SJSA1 (cell line): Measurements from ENCODE around the gene PDE8B. TPM values are rescaled to one million over a fixed set of nuclear protein-coding genes. Genes with fewer than 3 reads are reported as not detected.

Experiments
- DNase-seq, 2 experiments: peaks; one replicate each; pipeline ENCODE4 v3.0.0-alpha.2; 2015 to 2020; ENCODE audit warnings: low spot score in 2 of 2, low read depth in 1 of 2
- H3K27ac ChIP-seq: fragments of 250-450 bp; sonication (Bioruptor Pico); 2 replicates; pipeline ENCODE4 v1.5.1; 2020; ENCODE audit warnings: mild to moderate bottlenecking, moderate library complexity
- H3K27me3 ChIP-seq: fragments of 250-450 bp; sonication (Bioruptor Pico); replicated peaks from 2 replicates; pipeline ENCODE4 v1.5.1; 2020; ENCODE audit warnings: mild to moderate bottlenecking, moderate library complexity
- H3K36me3 ChIP-seq: fragments of 250-450 bp; sonication (Bioruptor Pico); 2 replicates; pipeline ENCODE4 v1.5.1; 2020; ENCODE audit warnings: mild to moderate bottlenecking
- H3K4me1 ChIP-seq: fragments of 250-450 bp; sonication (Bioruptor Pico); replicated peaks from 2 replicates; pipeline ENCODE4 v1.6.1; 2021; ENCODE audit warnings: mild to moderate bottlenecking
- H3K4me3 ChIP-seq: fragments of 250-450 bp; sonication (Bioruptor Pico); 2 replicates; pipeline ENCODE4 v1.5.1; 2020; ENCODE audit warnings: mild to moderate bottlenecking
- H3K9me3 ChIP-seq: fragments of 250-450 bp; sonication (Bioruptor Pico); replicated peaks from 2 replicates; pipeline ENCODE4 v1.5.1; 2020; ENCODE audit warnings: mild to moderate bottlenecking
- total RNA-seq: library from RNA; depleted of rRNA; stranded (reverse); fragments of >200 nt; shearing (Covaris generic); gene quantifications from 2 replicates; pipeline ENCODE4 v1.2.3, GENCODE V29; 2014

PDE8B gene
- total RNA-seq, 1 experiment from 2014 or later, result not detected

- no peak for DNase-seq
- Histone ChIP-seq H3K4me3 (no peak overlapping the region), H3K27ac (no peak overlapping the region), H3K4me1 (peaks cover 11% of the 10 kb centered on the region), H3K9me3 (no peaks in the 10 kb centered on the region), H3K36me3 (no peaks in the 10 kb centered on the region), H3K27me3 (peaks cover 54% of the 10 kb centered on the region)
Measured at GRCh38 chr5:77208507-77209163, 1.8 kb upstream of the PDE8B start.

- H3K27ac ChIP-seq, result no peak overlapping the region
- peaks cover 11% of the 10 kb centered on the region for H3K4me1 ChIP-seq
- no peak overlapping the region for H3K4me3 ChIP-seq
- DNase-seq, result no peak
- H3K9me3 ChIP-seq, result no peaks in the 10 kb centered on the region; the same call in 1 of the 2 replicates
- no peaks in the 10 kb centered on the region for H3K36me3 ChIP-seq
- H3K27me3 ChIP-seq, result peaks cover 59% of the 10 kb centered on the region
Measured at GRCh38 chr5:77209495-77210090, 887 bp upstream of the PDE8B start.

DNA sequence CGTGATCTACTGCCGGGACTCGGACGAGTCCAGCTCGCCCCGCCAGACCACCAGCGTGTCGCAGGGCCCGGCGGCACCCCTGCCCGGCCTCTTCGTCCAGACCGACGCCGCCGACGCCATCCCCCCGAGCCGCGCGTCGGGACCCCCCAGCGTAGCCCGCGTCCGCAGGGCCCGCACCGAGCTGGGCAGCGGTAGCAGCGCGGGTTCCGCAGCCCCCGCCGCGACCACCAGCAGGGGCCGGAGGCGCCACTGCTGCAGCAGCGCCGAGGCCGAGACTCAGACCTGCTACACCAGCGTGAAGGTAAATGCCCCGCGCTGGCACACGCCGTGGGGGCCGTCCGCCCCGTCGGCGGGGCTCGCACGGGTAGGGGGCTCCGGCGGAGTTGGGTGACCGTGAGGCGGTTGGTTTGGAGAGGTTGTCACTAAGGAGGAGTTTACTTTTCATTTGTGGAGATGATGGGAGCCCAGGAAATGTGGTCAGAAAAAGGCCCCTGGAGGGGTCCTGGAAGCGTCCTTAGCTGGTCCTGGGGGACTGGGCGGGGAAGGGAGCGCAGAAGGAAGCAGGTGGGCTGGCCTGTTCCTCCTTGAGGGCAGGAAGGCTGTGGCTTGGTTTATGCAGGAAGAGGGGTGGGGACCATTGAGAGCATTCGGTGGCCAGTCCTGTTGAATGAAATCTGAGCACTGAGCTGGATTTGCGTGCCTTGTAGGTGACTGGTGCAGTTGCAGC lies 647 bp downstream of the PDE8B start:
- DNase-seq, result no peak
- Histone ChIP-seq H3K4me3 (peak overlapping the region; percentile 39), H3K27me3 (peaks cover 59% of the 10 kb centered on the region)

GRCh38 chr5:77211691-77212047 lies 1.2 kb downstream of the PDE8B start:
- Histone ChIP-seq H3K27ac (no peak overlapping the region), H3K4me1 (peaks cover 11% of the 10 kb centered on the region), H3K36me3 (no peaks in the 10 kb centered on the region), H3K4me3 (no peak overlapping the region), H3K9me3 (no peaks in the 10 kb centered on the region; the same call in 1 of the 2 replicates), H3K27me3 (peaks cover 59% of the 10 kb centered on the region)
- no peak for DNase-seq

More for the DNA sequence above, 647 bp downstream of the PDE8B start:
- Histone ChIP-seq H3K4me1 (peaks cover 11% of the 10 kb centered on the region), H3K27ac (no peak overlapping the region), H3K9me3 (no peaks in the 10 kb centered on the region; the same call in 1 of the 2 replicates), H3K36me3 (no peaks in the 10 kb centered on the region)

GRCh38 chr5:77213601-77214000 lies 3.1 kb downstream of the PDE8B start:
- Histone ChIP-seq H3K27ac (no peak overlapping the region), H3K27me3 (peaks cover 49% of the 10 kb centered on the region), H3K36me3 (no peaks in the 10 kb centered on the region), H3K4me1 (peaks cover 11% of the 10 kb centered on the region), H3K9me3 (no peaks in the 10 kb centered on the region; the same call in 1 of the 2 replicates), H3K4me3 (no peak overlapping the region)
- DNase-seq, result no peak

GRCh38 chr5:77214151-77214550 lies 3.7 kb downstream of the PDE8B start:
- Histone ChIP-seq H3K4me1 (peaks cover 11% of the 10 kb centered on the region), H3K9me3 (no peaks in the 10 kb centered on the region; the same call in 1 of the 2 replicates), H3K4me3 (no peak overlapping the region), H3K27me3 (peaks cover 45% of the 10 kb centered on the region), H3K36me3 (no peaks in the 10 kb centered on the region), H3K27ac (no peak overlapping the region)
- no peak for DNase-seq

DNA sequence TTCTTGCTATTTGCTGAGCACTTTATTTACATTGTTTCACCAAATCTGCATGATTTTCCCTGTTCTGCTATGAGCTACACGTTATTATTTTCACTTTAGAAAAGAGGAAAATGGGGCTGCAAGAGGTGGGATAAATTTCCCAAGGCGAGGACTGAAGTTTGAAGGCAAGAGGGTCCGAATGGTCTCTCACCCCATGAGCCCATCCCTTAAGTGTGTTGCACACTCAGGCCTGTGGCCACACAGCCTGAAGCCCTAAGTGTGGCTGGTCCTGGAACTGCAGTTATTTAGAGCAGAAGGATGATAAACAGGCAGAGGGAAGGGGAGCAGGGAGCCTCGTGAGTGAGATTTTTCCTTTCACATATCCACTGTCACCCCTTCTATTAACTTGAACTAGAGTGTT lies 7.8 kb downstream of the PDE8B start:
- Histone ChIP-seq H3K4me1 (no peaks in the 10 kb centered on the region; the same call in 1 of the 2 replicates), H3K27ac (no peak overlapping the region), H3K4me3 (no peak overlapping the region), H3K9me3 (no peaks in the 10 kb centered on the region; the same call in 1 of the 2 replicates), H3K36me3 (no peaks in the 10 kb centered on the region), H3K27me3 (peaks cover 7% of the 10 kb centered on the region; the same call in 1 of the 2 replicates)
- DNase-seq, result no peak

- no peak overlapping the region for H3K4me3 ChIP-seq
- no peaks in the 10 kb centered on the region for H3K36me3 ChIP-seq
- no peaks in the 10 kb centered on the region for H3K9me3 ChIP-seq
- H3K27me3 ChIP-seq, result no peaks in the 10 kb centered on the region
- H3K4me1 ChIP-seq, result peaks cover 18% of the 10 kb centered on the region
- DNase-seq, result no peak
- H3K27ac ChIP-seq, result no peak overlapping the region
Measured at GRCh38 chr5:77221115-77221514, 10.6 kb downstream of the PDE8B start.

- Histone ChIP-seq H3K36me3 (no peaks in the 10 kb centered on the region), H3K27me3 (no peaks in the 10 kb centered on the region), H3K9me3 (no peaks in the 10 kb centered on the region), H3K27ac (no peak overlapping the region), H3K4me1 (peaks cover 18% of the 10 kb centered on the region), H3K4me3 (no peak overlapping the region)
- no peak for DNase-seq
Measured at GRCh38 chr5:77222722-77223121, 12.2 kb downstream of the PDE8B start.

GRCh38 chr5:77223653-77224052 lies 13.2 kb downstream of the PDE8B start:
- no peaks in the 10 kb centered on the region for H3K9me3 ChIP-seq
- H3K4me3 ChIP-seq, result no peak overlapping the region
- no peaks in the 10 kb centered on the region for H3K36me3 ChIP-seq
- DNase-seq, result no peak
- H3K27ac ChIP-seq, result no peak overlapping the region
- H3K27me3 ChIP-seq, result no peaks in the 10 kb centered on the region
- H3K4me1 ChIP-seq, result peaks cover 18% of the 10 kb centered on the region

- DNase-seq, result peak in 1 of 2 experiments; percentile 73
- Histone ChIP-seq H3K4me3 (no peak overlapping the region), H3K4me1 (peaks cover 18% of the 10 kb centered on the region), H3K27me3 (no peaks in the 10 kb centered on the region), H3K36me3 (no peaks in the 10 kb centered on the region), H3K9me3 (no peaks in the 10 kb centered on the region), H3K27ac (no peak overlapping the region)
Measured at GRCh38 chr5:77224672-77225355, 14.3 kb downstream of the PDE8B start.

GRCh38 chr5:77225531-77225930 lies 15.1 kb downstream of the PDE8B start:
- no peak overlapping the region for H3K27ac ChIP-seq
- H3K9me3 ChIP-seq, result no peaks in the 10 kb centered on the region
- no peaks in the 10 kb centered on the region for H3K36me3 ChIP-seq
- no peaks in the 10 kb centered on the region for H3K27me3 ChIP-seq
- DNase-seq, result no peak
- H3K4me1 ChIP-seq, result peaks cover 18% of the 10 kb centered on the region
- no peak overlapping the region for H3K4me3 ChIP-seq

GRCh38 chr5:77229887-77230286 lies 19.4 kb downstream of the PDE8B start:
- peaks cover 5% of the 10 kb centered on the region for H3K4me1 ChIP-seq
- no peak for DNase-seq
- H3K4me3 ChIP-seq, result no peak overlapping the region
- no peaks in the 10 kb centered on the region for H3K27me3 ChIP-seq
- no peak overlapping the region for H3K27ac ChIP-seq
- H3K9me3 ChIP-seq, result no peaks in the 10 kb centered on the region
- no peaks in the 10 kb centered on the region for H3K36me3 ChIP-seq
